Panc1 (cell line): Measurements from ENCODE around the gene KCNE4. TPM values are rescaled to one million over a fixed set of nuclear protein-coding genes. Genes with fewer than 3 reads are reported as not detected.

Experiments
- ATAC-seq: fragments of 200-7000 bp; cut with Tn5 transposase; 2 replicates; pipeline ENCODE4 v1.9.1; 2020; ENCODE audit warnings: mild to moderate bottlenecking, moderate library complexity
- BruUV-seq: library from RNA; stranded (reverse); fragments of 400-500 nt; replicated peaks from 2 replicates; lab custom pipeline; 2021; lab: Mats Ljungman, UMichigan
- CTCF ChIA-PET: fragments of 300-600 bp; sonication (Branson Sonifier 250); formaldehyde crosslinking; loops from one replicate; lab custom pipeline; 2022; ENCODE audit warnings: antibody characterized with exemption; lab: Charles Lee
- POLR2A ChIA-PET: fragments of 300-600 bp; sonication (Branson Sonifier 250); formaldehyde crosslinking; loops from one replicate; lab custom pipeline; 2022; ENCODE audit warnings: antibody characterized with exemption; lab: Charles Lee
- DNase-seq: peaks from one replicate; pipeline ENCODE4 v3.0.0-alpha.2; 2010; ENCODE audit warnings: low read depth, low spot score
- H3K27ac ChIP-seq: 2 replicates; pipeline ENCODE4 v1.5.1; 2011; ENCODE audit warnings: mild to moderate bottlenecking, low read length, inconsistent platforms
- H3K27me3 ChIP-seq: fragments of 200-500 bp; sonication (Bioruptor generic); 2 replicates; pipeline ENCODE4 v1.6.0; 2014; ENCODE audit warnings: low read length, inconsistent platforms; ENCODE audit not compliant: control insufficient read depth, insufficient read depth
- H3K36me3 ChIP-seq: fragments of 200-500 bp; sonication (Bioruptor generic); 2 replicates; pipeline ENCODE4 v1.5.1; 2014; ENCODE audit warnings: inconsistent platforms, mild to moderate bottlenecking, low read length, moderate library complexity; ENCODE audit not compliant: control insufficient read depth, insufficient read depth
- H3K4me1 ChIP-seq: 2 replicates; pipeline ENCODE4 v1.5.1; 2011; ENCODE audit warnings: inconsistent platforms, mild to moderate bottlenecking, low read length, moderate library complexity; ENCODE audit not compliant: control insufficient read depth, insufficient read depth
- H3K4me3 ChIP-seq, 2 experiments: 2 replicates each; pipeline ENCODE4 v1.5.1; 2011 to 2012; ENCODE audit warnings: low read depth in 2 of 2, low read length in 2 of 2, mild to moderate bottlenecking in 2 of 2, inconsistent platforms in 1 of 2, moderate library complexity in 1 of 2
- H3K9me3 ChIP-seq: fragments of 200-500 bp; sonication (Bioruptor generic); 2 replicates; pipeline ENCODE4 v1.5.1; 2014; ENCODE audit warnings: low read depth, mild to moderate bottlenecking, inconsistent platforms, low read length, moderate library complexity; ENCODE audit not compliant: control insufficient read depth, insufficient read depth
- CTCF ChIP-seq: fragments of 450-650 bp; IDR thresholded peaks from 2 replicates; pipeline ENCODE4 v1.5.1; 2017; ENCODE audit warnings: mild to moderate bottlenecking
- POLR2AphosphoS5 ChIP-seq: IDR thresholded peaks from 2 replicates; pipeline ENCODE4 v1.6.1; 2012; ENCODE audit warnings: mild to moderate bottlenecking, low read depth, low read length, moderate library complexity
- SIN3A ChIP-seq: IDR thresholded peaks from 2 replicates; pipeline ENCODE4 v1.6.1; 2012; ENCODE audit warnings: low read depth, mild to moderate bottlenecking, low read length, moderate library complexity, borderline replicate concordance; ENCODE audit not compliant: insufficient read depth
- TCF7L2 ChIP-seq: IDR thresholded peaks from 2 replicates; pipeline ENCODE4 v1.6.1; 2011; ENCODE audit warnings: mild to moderate bottlenecking, low read depth, low read length, inconsistent platforms
- in situ Hi-C: cut with HindIII; loops from 2 replicates; pipeline ENCODE4 v1.10.0; 2016; ENCODE audit warnings: low sequenced_read_pairs, low pct_unique_long_range_greater_than_20kb
- intact Hi-C: fragments of 100-400 bp; cut with micrococcal nuclease; formaldehyde crosslinking; loops from one replicate; pipeline ENCODE4 v1.10.0; 2022; ENCODE audit not compliant: unreplicated experiment
- total RNA-seq: library from RNA; stranded (reverse); gene quantifications from one replicate; pipeline ENCODE4 v1.2.1, GENCODE V29; 2021; ENCODE audit not compliant: unreplicated experiment
- TF ChIP-seq, protein P1 (sequence below), 2 experiments: IDR thresholded peaks; 2 replicates each; pipeline ENCODE4 v1.6.1; 2011 to 2012; ENCODE audit warnings: low read depth in 2 of 2, control low read depth in 1 of 2, low read length in 1 of 2, mild to moderate bottlenecking in 1 of 2, moderate library complexity in 1 of 2; ENCODE audit not compliant: insufficient read depth in 1 of 2

KCNE4 gene
- total RNA-seq, 1 experiment from 2014 or later, result 0.21 TPM

GRCh38 chr2:223008956-223009355, 43.0 kb upstream of the KCNE4 start:
- no peak for DNase-seq
- intact Hi-C loops, result no loop called here
- H3K4me3 ChIP-seq, result no peak overlapping the region
- TF ChIP-seq TCF7L2, result no peak
- ChIA-PET POLR2A (interaction anchor here (0.6 kb wide), 1 partner anchor 38 kb away, joined by 4 read pairs; no protein-coding TSS in a partner anchor), CTCF (no interaction called here)
- no peaks in the 10 kb centered on the region for H3K9me3 ChIP-seq
- in situ Hi-C loops, result no loop called here
- no peaks in the 10 kb centered on the region for H3K4me1 ChIP-seq
- ATAC-seq, result no peak
- no peaks in the 10 kb centered on the region for H3K27me3 ChIP-seq
- H3K36me3 ChIP-seq, result no peaks in the 10 kb centered on the region
- H3K27ac ChIP-seq, result no peak overlapping the region
- no TSS peak for BruUV-seq

DNA sequence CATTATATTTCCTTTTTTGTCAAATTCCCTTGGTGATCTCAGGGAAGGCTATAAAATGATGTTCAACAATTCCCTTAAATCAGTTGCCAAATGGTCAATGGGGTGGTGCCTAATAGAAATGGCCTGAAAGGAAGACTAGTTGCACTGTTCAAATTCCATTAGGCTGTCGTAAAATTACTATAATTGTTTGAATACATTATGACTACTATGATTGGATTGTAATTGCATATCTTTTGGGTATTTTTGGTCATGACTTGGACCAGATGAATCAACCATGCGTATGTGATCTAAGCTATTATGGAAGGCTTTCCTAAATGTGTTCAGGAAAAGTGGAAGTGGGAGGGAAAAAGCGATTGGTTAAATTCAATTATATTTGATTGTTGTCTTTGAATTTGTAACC, 41.3 kb upstream of the KCNE4 start:
- POLR2A ChIA-PET, result no interaction called here
- no peaks in the 10 kb centered on the region for H3K4me1 ChIP-seq
- no peak overlapping the region for H3K4me3 ChIP-seq
- ATAC-seq (no peak), DNase-seq (no peak)
- H3K27ac ChIP-seq, result no peak overlapping the region
- TF ChIP-seq, protein P1, sequence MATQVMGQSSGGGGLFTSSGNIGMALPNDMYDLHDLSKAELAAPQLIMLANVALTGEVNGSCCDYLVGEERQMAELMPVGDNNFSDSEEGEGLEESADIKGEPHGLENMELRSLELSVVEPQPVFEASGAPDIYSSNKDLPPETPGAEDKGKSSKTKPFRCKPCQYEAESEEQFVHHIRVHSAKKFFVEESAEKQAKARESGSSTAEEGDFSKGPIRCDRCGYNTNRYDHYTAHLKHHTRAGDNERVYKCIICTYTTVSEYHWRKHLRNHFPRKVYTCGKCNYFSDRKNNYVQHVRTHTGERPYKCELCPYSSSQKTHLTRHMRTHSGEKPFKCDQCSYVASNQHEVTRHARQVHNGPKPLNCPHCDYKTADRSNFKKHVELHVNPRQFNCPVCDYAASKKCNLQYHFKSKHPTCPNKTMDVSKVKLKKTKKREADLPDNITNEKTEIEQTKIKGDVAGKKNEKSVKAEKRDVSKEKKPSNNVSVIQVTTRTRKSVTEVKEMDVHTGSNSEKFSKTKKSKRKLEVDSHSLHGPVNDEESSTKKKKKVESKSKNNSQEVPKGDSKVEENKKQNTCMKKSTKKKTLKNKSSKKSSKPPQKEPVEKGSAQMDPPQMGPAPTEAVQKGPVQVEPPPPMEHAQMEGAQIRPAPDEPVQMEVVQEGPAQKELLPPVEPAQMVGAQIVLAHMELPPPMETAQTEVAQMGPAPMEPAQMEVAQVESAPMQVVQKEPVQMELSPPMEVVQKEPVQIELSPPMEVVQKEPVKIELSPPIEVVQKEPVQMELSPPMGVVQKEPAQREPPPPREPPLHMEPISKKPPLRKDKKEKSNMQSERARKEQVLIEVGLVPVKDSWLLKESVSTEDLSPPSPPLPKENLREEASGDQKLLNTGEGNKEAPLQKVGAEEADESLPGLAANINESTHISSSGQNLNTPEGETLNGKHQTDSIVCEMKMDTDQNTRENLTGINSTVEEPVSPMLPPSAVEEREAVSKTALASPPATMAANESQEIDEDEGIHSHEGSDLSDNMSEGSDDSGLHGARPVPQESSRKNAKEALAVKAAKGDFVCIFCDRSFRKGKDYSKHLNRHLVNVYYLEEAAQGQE (IDR thresholded peaks at IDR 0.05; ENCODE audit: insufficient read depth in 1 of 2, low read depth in 2 of 2, low read length in 1 of 2), result no peak
- TF ChIP-seq TCF7L2 (no peak), CTCF (no peak), SIN3A (no peak), POLR2AphosphoS5 (no peak)
- in situ Hi-C loops, result no loop called here
- no peaks in the 10 kb centered on the region for H3K27me3 ChIP-seq
- CTCF ChIA-PET, result no interaction called here
- H3K9me3 ChIP-seq, result no peaks in the 10 kb centered on the region
- BruUV-seq, result no TSS peak
- no peaks in the 10 kb centered on the region for H3K36me3 ChIP-seq
- intact Hi-C loops, result no loop called here

GRCh38 chr2:223012291-223012690, 39.7 kb upstream of the KCNE4 start:
- ATAC-seq (no peak), DNase-seq (no peak)
- ChIA-PET POLR2A (no interaction called here), CTCF (no interaction called here)
- intact Hi-C loops (no loop called here), in situ Hi-C loops (no loop called here)
- BruUV-seq, result no TSS peak
- H3K4me3 ChIP-seq, result no peak overlapping the region
- H3K27me3 ChIP-seq, result no peaks in the 10 kb centered on the region
- no peaks in the 10 kb centered on the region for H3K4me1 ChIP-seq
- H3K36me3 ChIP-seq, result no peaks in the 10 kb centered on the region
- TF ChIP-seq, protein P1 (IDR thresholded peaks at IDR 0.05; ENCODE audit: insufficient read depth in 1 of 2, low read depth in 2 of 2, low read length in 1 of 2), result no peak
- TF ChIP-seq CTCF, result no peak
- TF ChIP-seq TCF7L2, result no peak
- no peak for TF ChIP-seq POLR2AphosphoS5
- TF ChIP-seq SIN3A, result no peak
- no peaks in the 10 kb centered on the region for H3K9me3 ChIP-seq
- H3K27ac ChIP-seq, result no peak overlapping the region
